ENCODE results near the gene RNLS.

DNA sequence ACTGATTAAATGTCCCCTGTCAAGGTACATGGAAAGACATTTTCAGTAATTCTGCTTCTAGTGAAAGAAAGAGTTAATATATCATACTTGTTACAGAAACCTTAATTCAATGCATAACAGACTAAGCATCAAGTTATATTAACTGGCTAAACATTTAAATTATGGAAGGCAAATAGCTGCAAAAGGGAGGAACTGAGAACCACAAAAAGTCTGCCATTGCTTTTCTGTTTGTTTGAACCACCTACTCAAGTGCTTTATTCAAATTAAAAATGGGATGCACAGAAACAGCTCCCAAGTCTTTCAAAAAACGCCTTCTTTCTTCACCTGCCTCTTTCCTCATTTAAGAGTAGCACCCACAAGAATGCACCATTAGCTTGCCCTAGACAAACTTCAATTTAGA, 271.9 kb downstream of the RNLS start:
- TF ChIP-seq POLR2A (IDR thresholded peaks at IDR 0.05) (no peak), CTCF (IDR thresholded peaks at IDR 0.05) (no peak)

Data from testis (tissue), 2 donors.